Stimulated activated CD8-positive, alpha-beta memory T cell treated with anti-CD3 and anti-CD28 coated beads, Interleukin-12 subunit alpha, Interleukin-12 subunit beta, amount 100 ng/mL, for 24 hours (primary cell): ENCODE data around the gene GDF9.

Experiments used
- DNase-seq: peaks from one replicate; pipeline ENCODE4 v3.0.0-alpha.2; 2020; ENCODE audit errors: extremely low read depth

GDF9 gene

GRCh38 chr5:132819468-132819867 is 46.8 kb downstream of the GDF9 start:
- DNase-seq: no peak

GRCh38 chr5:132817011-132817410 is 49.3 kb downstream of the GDF9 start:
- DNase-seq: no peak

DNA sequence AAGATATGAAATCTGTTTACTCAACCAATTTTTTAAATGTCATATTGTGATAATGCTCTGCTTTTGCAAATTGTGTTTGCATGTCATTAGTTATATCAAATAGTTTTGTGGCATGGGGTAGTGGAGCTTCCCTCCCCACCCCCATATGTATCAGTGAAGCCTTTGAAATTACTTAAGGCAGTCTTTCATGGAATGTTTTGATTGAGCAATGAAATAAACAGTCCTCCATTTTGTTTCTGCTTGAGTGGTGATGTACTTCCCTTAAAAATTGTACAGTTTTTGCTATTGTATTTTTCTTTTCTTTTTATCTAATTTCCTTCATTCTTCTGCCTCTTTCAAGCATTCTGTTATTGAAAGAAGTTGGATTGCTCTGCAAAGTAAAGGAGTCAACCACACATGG is 49.7 kb downstream of the GDF9 start:
- no peak for DNase-seq

- no peak for DNase-seq
Measured at GRCh38 chr5:132816083-132816482, 50.2 kb downstream of the GDF9 start.

GRCh38 chr5:132815454-132815853 is 50.8 kb downstream of the GDF9 start:
- no peak for DNase-seq

- no peak for DNase-seq
Measured at GRCh38 chr5:132814503-132815294, 51.6 kb downstream of the GDF9 start.

- DNase-seq: no peak
Measured at GRCh38 chr5:132813599-132814502, 52.4 kb downstream of the GDF9 start.

DNA sequence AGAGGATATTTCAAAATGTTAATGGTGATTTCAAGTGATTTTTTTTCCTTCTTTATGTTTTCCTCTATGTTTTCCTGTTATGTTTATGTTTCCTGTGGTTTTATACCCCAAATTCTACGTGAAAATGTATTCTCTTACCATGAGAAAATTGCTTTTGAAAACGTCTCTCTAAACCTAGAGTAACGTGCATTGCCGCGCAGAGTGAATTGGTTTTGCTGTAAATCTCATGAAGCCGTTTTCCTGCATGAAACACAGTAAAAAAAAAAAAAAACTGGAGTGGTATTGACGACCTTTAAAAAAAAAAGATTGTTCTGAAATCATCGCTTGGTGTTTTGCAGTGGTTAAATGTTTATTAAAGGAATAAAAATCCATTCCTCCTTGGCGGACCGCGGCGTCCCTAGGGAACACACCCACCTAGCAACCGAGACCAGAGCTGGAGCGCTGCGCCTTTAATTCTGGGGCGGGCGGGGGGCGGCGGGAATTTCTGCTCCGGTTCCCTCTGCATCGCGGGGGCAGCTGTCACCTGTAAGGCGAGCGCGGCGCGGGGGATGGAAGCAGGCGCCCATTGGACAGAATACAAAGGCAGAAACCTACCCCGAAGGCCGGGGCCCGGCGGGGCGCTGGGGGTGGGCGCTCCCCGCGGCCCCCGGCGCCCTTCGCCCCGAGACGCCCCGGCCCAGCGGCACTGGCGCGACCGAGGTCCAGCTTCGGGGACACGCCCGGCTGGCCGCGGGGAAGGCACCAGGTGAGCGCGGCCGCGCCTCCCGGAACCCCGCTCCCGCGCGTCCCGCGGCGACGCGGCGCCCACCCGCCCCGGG is 53.3 kb downstream of the GDF9 start, which contains the start of gene SOWAHA:
TSS of gene SOWAHA (plus strand) at position 522 of the 818 bp plus-strand sequence. CDS start 320 bp downstream, outside the sequence.
- DNase-seq: no peak

- DNase-seq: no peak
Measured at GRCh38 chr5:132812123-132812765, 54.0 kb downstream of the GDF9 start.
